ENCODE measurements around the gene MINAR2.

Gene MINAR2

GRCh38 chr5:129724222-129724621 is 23.7 kb upstream of the MINAR2 start:
- no peak overlapping the region for H3K4me3 ChIP-seq (ENCODE audit: low read depth, low read length)
- no peak for DNase-seq (ENCODE audit: low read depth)

GRCh38 chr5:129724647-129725046 is 23.2 kb upstream of the MINAR2 start:
- H3K4me3 ChIP-seq (ENCODE audit: low read depth, low read length), result no peak overlapping the region
- no peak for TF ChIP-seq CTCF (IDR thresholded peaks at IDR 0.05; ENCODE audit: low read depth, low read length, missing control alignments)
- DNase-seq (ENCODE audit: low read depth), result no peak

More at GRCh38 chr5:129724222-129724621, 23.7 kb upstream of the MINAR2 start:
- no peak for TF ChIP-seq CTCF (IDR thresholded peaks at IDR 0.05; ENCODE audit: low read depth, low read length, missing control alignments)

- no peak overlapping the region for H3K4me3 ChIP-seq (ENCODE audit: low read depth, low read length)
- no peak for DNase-seq (ENCODE audit: low read depth)
- TF ChIP-seq CTCF (IDR thresholded peaks at IDR 0.05; ENCODE audit: low read depth, low read length, missing control alignments), result no peak
Observed at GRCh38 chr5:129739773-129740172, 8.1 kb upstream of the MINAR2 start.

GRCh38 chr5:129743541-129744187 is 4.2 kb upstream of the MINAR2 start:
- DNase-seq (ENCODE audit: low read depth), result no peak
- TF ChIP-seq CTCF (IDR thresholded peaks at IDR 0.05; ENCODE audit: low read depth, low read length, missing control alignments), result no peak

GRCh38 chr5:129745997-129746396 is 1.9 kb upstream of the MINAR2 start:
- no peak overlapping the region for H3K4me3 ChIP-seq (ENCODE audit: low read depth, low read length)
- no peak for TF ChIP-seq CTCF (IDR thresholded peaks at IDR 0.05; ENCODE audit: low read depth, low read length, missing control alignments)
- DNase-seq (ENCODE audit: low read depth), result no peak

More at GRCh38 chr5:129743541-129744187, 4.2 kb upstream of the MINAR2 start:
- H3K4me3 ChIP-seq (ENCODE audit: low read depth, low read length), result no peak overlapping the region

GRCh38 chr5:129746876-129747275 is 1.0 kb upstream of the MINAR2 start:
- H3K4me3 ChIP-seq (ENCODE audit: low read depth, low read length), result no peak overlapping the region
- no peak for TF ChIP-seq CTCF (IDR thresholded peaks at IDR 0.05; ENCODE audit: low read depth, low read length, missing control alignments)
- DNase-seq (ENCODE audit: low read depth), result no peak
